Aorta (tissue), 5 donors: Measurements from ENCODE around the gene NANOGP8. TPM values are rescaled to one million over a fixed set of nuclear protein-coding genes. Genes with fewer than 3 reads are reported as not detected.

ENCODE experiments used
- ATAC-seq: fragments of 200-7000 bp; cut with Tn5 transposase; one replicate; pipeline ENCODE4 v1.9.1; 2022; ENCODE audit warnings: moderate library complexity; ENCODE audit not compliant: low FRiP score
- DNase-seq, 2 donors: peaks; one replicate each; pipeline ENCODE4 v3.0.0-alpha.2; 2020
- H3K27ac ChIP-seq, 2 donors: one replicate each; pipeline ENCODE4 v1.5.1; 2013; ENCODE audit warnings: low read length in 2 of 2, mild to moderate bottlenecking in 2 of 2, moderate library complexity in 2 of 2, control low read depth in 1 of 2, inconsistent platforms in 1 of 2, low read depth in 1 of 2
- H3K27me3 ChIP-seq, 2 donors: one replicate each; pipeline ENCODE4 v1.6.1; 2013; ENCODE audit warnings: control low read depth in 1 of 2, low read length in 1 of 2, mild to moderate bottlenecking in 1 of 2, moderate library complexity in 1 of 2; ENCODE audit not compliant: insufficient read depth in 2 of 2, control insufficient read depth in 1 of 2
- H3K36me3 ChIP-seq, 2 donors: one replicate each; pipeline ENCODE4 v1.6.1; 2013; ENCODE audit warnings: control low read depth in 1 of 2, low read length in 1 of 2, mild to moderate bottlenecking in 1 of 2; ENCODE audit not compliant: insufficient read depth in 2 of 2, control insufficient read depth in 1 of 2
- H3K4me1 ChIP-seq, 2 donors: one replicate each; pipeline ENCODE4 v1.6.1; 2013; ENCODE audit warnings: low read length in 2 of 2, control low read depth in 1 of 2, mild to moderate bottlenecking in 1 of 2, moderate library complexity in 1 of 2; ENCODE audit not compliant: insufficient read depth in 2 of 2, control insufficient read depth in 1 of 2
- H3K4me3 ChIP-seq, 2 donors: one replicate each; pipeline ENCODE4 v1.5.1; 2013; ENCODE audit warnings: low read length in 2 of 2, control low read depth in 1 of 2, mild to moderate bottlenecking in 1 of 2
- H3K9me3 ChIP-seq: one replicate; pipeline ENCODE4 v1.6.1; 2013; ENCODE audit warnings: mild to moderate bottlenecking, low read length; ENCODE audit not compliant: control insufficient read depth
- WGBS, 2 donors: extraction: QIAGEN DNeasy Blood & Tissue Kit; methylation state at CpG; one replicate each; pipeline ENCODE4 v1.1.7; 2013; 5-methylcytosine and 5-hydroxymethylcytosine counted together
- intact Hi-C, 2 donors: fragments of 100-400 bp; cut with DNase I; formaldehyde crosslinking; loops; one replicate each; pipeline versions ENCODE4 v1.14.2 to v1.15.0; 2022
- polyA plus RNA-seq, 2 donors: library from polyadenylated mRNA; stranded (reverse); fragments of 200-250 nt; gene quantifications; one replicate each; pipeline ENCODE4 v1.2.3, GENCODE V29; 2013
- total RNA-seq, 2 donors: library from RNA; stranded (reverse); fragmentation: NEBNext Ultra II Directional; extraction: Animal tissue kit (Norgen Biotek cat#: 25700); gene quantifications; one replicate each; pipeline ENCODE4 v1.2.1, GENCODE V29; 2021
- donor health status: healthy with polysubstance abuse.
- donor health status: Bipolar disorder and iron deficiency.
- donor health status: DM: no; HTN: no; CAD: no.
- donor health status: DM: no; HTN: no; CAD: no.
- donor health status: DM: yes; HTN: yes; CAD: no.

The NANOGP8 gene
- total and polyA plus RNA-seq, 4 donors = 1.2 to 1.5 TPM; not detected in 2

- intact Hi-C loops = no loop called here
- Histone ChIP-seq H3K4me3 (no peak overlapping the region), H3K27ac (no peak overlapping the region), H3K36me3 (no peaks in the 10 kb centered on the region), H3K4me1 (no peaks in the 10 kb centered on the region), H3K27me3 (no peaks in the 10 kb centered on the region), H3K9me3 (no peaks in the 10 kb centered on the region)
- 97% methylated on average over 6 of the region's 6 CpGs for WGBS, 2 donors
- DNase-seq (no peak), ATAC-seq (no peak)
Measured at GRCh38 chr15:35120173-35120572, 35.1 kb upstream of the NANOGP8 start.

GRCh38 chr15:35118960-35119359 lies 33.9 kb upstream of the NANOGP8 start:
- no peak for DNase-seq
- 3 to 11% methylated on average over 2 of the region's 2 CpGs for WGBS, 2 donors
- ATAC-seq = no peak

DNA sequence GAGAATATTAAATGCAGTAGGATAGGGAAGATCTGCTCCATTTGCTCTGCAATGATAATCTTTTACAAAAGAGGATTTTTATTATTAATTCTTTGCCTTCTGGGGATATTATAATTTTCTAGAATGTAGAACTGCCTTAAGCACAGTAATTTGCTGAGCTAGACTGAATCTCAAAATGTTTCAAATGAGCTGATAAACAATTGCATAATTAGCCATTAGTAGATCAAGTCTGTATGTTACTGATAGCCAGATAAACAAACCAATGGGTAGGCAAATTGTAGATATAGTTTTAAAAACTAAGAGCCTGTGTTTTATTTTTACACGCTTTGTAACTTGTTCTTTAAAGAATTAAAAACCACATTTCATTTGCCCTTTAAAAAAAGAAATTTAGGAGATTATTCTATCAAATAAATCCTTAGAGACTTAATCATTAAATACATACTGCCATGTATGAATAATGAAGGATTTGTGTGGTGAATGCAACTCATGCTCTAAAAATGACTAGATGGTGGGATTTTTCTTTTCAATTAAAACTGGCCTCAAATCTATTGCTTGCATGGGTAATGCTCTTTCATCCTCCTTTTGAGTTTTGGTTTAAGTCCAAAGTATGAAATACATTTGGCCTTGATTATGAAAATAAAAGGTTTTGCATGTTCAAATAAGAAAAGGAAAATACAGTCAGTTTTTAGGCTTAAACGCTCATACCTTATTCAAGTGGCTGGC lies 32.6 kb upstream of the NANOGP8 start:
- Histone ChIP-seq H3K27me3 (no peaks in the 10 kb centered on the region), H3K4me3 (no peak overlapping the region), H3K9me3 (no peaks in the 10 kb centered on the region), H3K36me3 (no peaks in the 10 kb centered on the region), H3K4me1 (no peaks in the 10 kb centered on the region), H3K27ac (no peak overlapping the region)
- ATAC-seq (no peak), DNase-seq (no peak)
- intact Hi-C loops = no loop called here
- WGBS, 2 donors = 34 to 40% methylated on average over 2 of the region's 2 CpGs

More at GRCh38 chr15:35118960-35119359, 33.9 kb upstream of the NANOGP8 start:
- no peaks in the 10 kb centered on the region for H3K4me1 ChIP-seq
- H3K4me3 ChIP-seq = no peak overlapping the region
- intact Hi-C loops = no loop called here
- H3K27ac ChIP-seq = no peak overlapping the region
- no peaks in the 10 kb centered on the region for H3K27me3 ChIP-seq
- no peaks in the 10 kb centered on the region for H3K36me3 ChIP-seq
- H3K9me3 ChIP-seq = no peaks in the 10 kb centered on the region

GRCh38 chr15:35115155-35115725 lies 30.1 kb upstream of the NANOGP8 start:
- WGBS, 2 donors = 51 to 54% methylated on average over 5 of the region's 5 CpGs
- H3K27me3 ChIP-seq = no peaks in the 10 kb centered on the region
- no peaks in the 10 kb centered on the region for H3K9me3 ChIP-seq
- intact Hi-C loops = no loop called here
- no peak overlapping the region for H3K27ac ChIP-seq
- no peaks in the 10 kb centered on the region for H3K4me1 ChIP-seq
- no peak overlapping the region for H3K4me3 ChIP-seq
- DNase-seq = no peak
- no peak for ATAC-seq
- no peaks in the 10 kb centered on the region for H3K36me3 ChIP-seq

- intact Hi-C loops = no loop called here
- Histone ChIP-seq H3K36me3 (no peaks in the 10 kb centered on the region), H3K27me3 (no peaks in the 10 kb centered on the region), H3K27ac (no peak overlapping the region), H3K4me1 (no peaks in the 10 kb centered on the region), H3K4me3 (no peak overlapping the region), H3K9me3 (no peaks in the 10 kb centered on the region)
- 85 to 86% methylated on average over 2 of the region's 2 CpGs for WGBS, 2 donors
- DNase-seq = no peak
- ATAC-seq = no peak
Measured at GRCh38 chr15:35112346-35112745, 27.3 kb upstream of the NANOGP8 start.

DNA sequence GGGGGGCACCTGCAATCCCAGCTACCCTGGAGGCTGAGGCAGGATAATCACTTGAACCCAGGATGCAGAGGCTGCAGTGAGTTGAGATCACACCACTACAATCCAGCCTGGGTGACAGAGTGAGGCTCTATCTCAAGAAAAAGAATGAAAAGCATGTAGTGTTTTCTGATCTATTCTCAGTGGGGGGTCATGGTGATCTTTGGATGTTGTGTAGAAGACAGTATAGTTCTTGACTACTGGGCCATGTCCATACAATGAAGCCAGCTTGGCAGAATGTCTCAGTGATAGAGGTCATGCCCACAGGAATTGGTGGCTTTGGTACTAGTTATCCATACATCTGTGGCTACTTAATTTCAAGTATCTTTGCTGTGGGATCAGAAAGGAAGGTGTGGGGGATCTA lies 26.8 kb upstream of the NANOGP8 start:
- intact Hi-C loops = no loop called here
- H3K27me3 ChIP-seq = no peaks in the 10 kb centered on the region
- no peaks in the 10 kb centered on the region for H3K9me3 ChIP-seq
- H3K27ac ChIP-seq = no peak overlapping the region
- H3K4me3 ChIP-seq = no peak overlapping the region
- H3K36me3 ChIP-seq = no peaks in the 10 kb centered on the region
- H3K4me1 ChIP-seq = no peaks in the 10 kb centered on the region
- no peak for ATAC-seq
- no peak for DNase-seq

DNA sequence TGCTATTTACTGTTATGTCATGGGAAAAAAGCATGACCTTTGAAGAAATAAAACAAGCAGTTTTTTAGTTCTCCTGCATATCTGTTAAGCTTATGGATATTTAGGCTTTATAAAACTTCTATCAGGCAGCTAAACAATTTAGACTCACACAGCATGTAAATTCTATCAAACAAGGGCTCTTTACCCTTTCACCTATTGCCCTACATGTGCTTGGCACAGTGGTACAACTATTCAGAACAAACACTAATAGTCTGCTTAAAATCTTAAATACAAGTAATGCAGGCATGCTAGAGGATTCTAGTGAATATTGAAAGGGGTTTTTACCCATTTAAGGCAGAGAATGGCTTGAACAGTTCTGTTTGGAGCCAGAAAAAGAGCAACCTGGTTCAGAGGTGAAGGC lies 23.4 kb upstream of the NANOGP8 start:
- ATAC-seq (no peak), DNase-seq (no peak)
- Histone ChIP-seq H3K9me3 (no peaks in the 10 kb centered on the region), H3K27ac (no peak overlapping the region), H3K4me1 (no peaks in the 10 kb centered on the region), H3K4me3 (no peak overlapping the region), H3K27me3 (no peaks in the 10 kb centered on the region), H3K36me3 (no peaks in the 10 kb centered on the region)
- intact Hi-C loops = no loop called here

DNA sequence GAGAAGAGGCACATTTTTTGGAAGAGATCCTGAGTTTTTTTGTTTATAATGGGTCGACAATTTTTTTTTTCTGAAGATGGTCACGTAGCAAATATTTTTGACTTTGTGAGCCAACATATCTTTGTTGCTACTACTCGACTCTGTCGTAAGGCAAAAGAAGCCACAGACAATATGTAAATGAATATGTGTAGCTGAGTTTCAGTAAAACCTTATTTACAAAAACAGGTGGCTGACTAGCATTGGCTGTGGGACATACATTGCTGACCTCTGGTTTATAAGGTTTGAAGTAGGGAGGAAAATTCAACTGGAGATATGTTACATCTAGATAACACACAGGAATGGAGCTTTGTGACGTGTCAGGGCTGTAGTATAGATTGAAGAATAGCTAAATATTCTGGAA lies 22.5 kb upstream of the NANOGP8 start:
- H3K27me3 ChIP-seq = no peaks in the 10 kb centered on the region
- no peaks in the 10 kb centered on the region for H3K4me1 ChIP-seq
- H3K27ac ChIP-seq = no peak overlapping the region
- DNase-seq (no peak), ATAC-seq (no peak)
- no peak overlapping the region for H3K4me3 ChIP-seq
- 92 to 95% methylated on average over 5 of the region's 5 CpGs for WGBS, 2 donors
- no peaks in the 10 kb centered on the region for H3K36me3 ChIP-seq
- intact Hi-C loops = no loop called here
- H3K9me3 ChIP-seq = no peaks in the 10 kb centered on the region

DNA sequence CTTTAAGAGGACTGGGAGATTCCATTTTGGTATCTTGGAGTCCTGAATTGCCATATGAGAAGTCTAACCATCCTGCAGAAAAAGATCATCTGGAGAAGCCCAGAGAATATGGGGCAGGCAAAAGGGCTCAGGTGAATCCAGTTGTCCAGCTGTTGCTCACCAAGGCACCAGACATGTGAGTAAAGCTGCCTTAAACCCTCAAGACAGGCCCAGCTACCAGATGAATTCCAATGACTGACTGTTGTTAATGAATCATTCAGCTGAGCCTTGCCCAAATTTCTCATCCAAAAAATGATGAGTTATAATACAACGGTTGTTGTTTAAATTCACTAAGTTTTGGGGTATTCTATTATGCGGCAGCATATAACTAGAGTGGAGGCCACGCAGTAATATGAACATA lies 22.0 kb upstream of the NANOGP8 start:
- intact Hi-C loops = no loop called here
- 94 to 96% methylated on average over 3 of the region's 3 CpGs for WGBS, 2 donors

More for the DNA sequence above, 22.0 kb upstream of the NANOGP8 start:
- Histone ChIP-seq H3K9me3 (no peaks in the 10 kb centered on the region), H3K4me1 (no peaks in the 10 kb centered on the region), H3K27me3 (no peaks in the 10 kb centered on the region), H3K27ac (no peak overlapping the region), H3K4me3 (no peak overlapping the region), H3K36me3 (no peaks in the 10 kb centered on the region)
- no peak for ATAC-seq
- DNase-seq = no peak
